ENCODE data around the gene PSMA8.
"Not testable (repeated sequence)": the region's sequence is repeated elsewhere in the genome, so short reads cannot be mapped to it uniquely, and the experiment has no call there.

Gene PSMA8

GRCh38 chr18:26104035-26104434 lies 29.6 kb upstream of the PSMA8 start:
- H3K27me3 ChIP-seq (ENCODE audit: control insufficient read depth, insufficient read depth, low read length): no peaks in the 10 kb centered on the region
- no peaks in the 10 kb centered on the region for H3K4me1 ChIP-seq (ENCODE audit: control insufficient read depth, insufficient read depth, low read length)
- H3K9me3 ChIP-seq (ENCODE audit: control insufficient read depth, insufficient read depth, low read length): no peaks in the 10 kb centered on the region
- H3K27ac ChIP-seq (ENCODE audit: low read length): no peak overlapping the region
- no peak for DNase-seq (ENCODE audit: low read depth, low spot score)
- whole genome bisulfite sequencing (ENCODE audit: insufficient coverage, insufficient read length): no CpG with 5 or more reads among the region's 1 CpG
- no peaks in the 10 kb centered on the region for H3K36me3 ChIP-seq (ENCODE audit: control insufficient read depth, insufficient read depth, low read length)
- no peak overlapping the region for H3K4me3 ChIP-seq (ENCODE audit: low read length)

- H3K4me1 ChIP-seq (ENCODE audit: control insufficient read depth, insufficient read depth, low read length): no peaks in the 10 kb centered on the region
- no peaks in the 10 kb centered on the region for H3K36me3 ChIP-seq (ENCODE audit: control insufficient read depth, insufficient read depth, low read length)
- no peaks in the 10 kb centered on the region for H3K9me3 ChIP-seq (ENCODE audit: control insufficient read depth, insufficient read depth, low read length)
- H3K4me3 ChIP-seq (ENCODE audit: low read length): no peak overlapping the region
- H3K27ac ChIP-seq (ENCODE audit: low read length): no peak overlapping the region
- no peaks in the 10 kb centered on the region for H3K27me3 ChIP-seq (ENCODE audit: control insufficient read depth, insufficient read depth, low read length)
- 100% methylated on average over 2 of the region's 5 CpGs for WGBS (ENCODE audit: insufficient coverage, insufficient read length)
- DNase-seq (ENCODE audit: low read depth, low spot score): no peak
These were observed 14.4 kb upstream of the PSMA8 start for GRCh38 chr18:26119246-26119645.

GRCh38 chr18:26121476-26121875 lies 12.2 kb upstream of the PSMA8 start:
- H3K4me1 ChIP-seq (ENCODE audit: control insufficient read depth, insufficient read depth, low read length): no peaks in the 10 kb centered on the region
- H3K27me3 ChIP-seq (ENCODE audit: control insufficient read depth, insufficient read depth, low read length): no peaks in the 10 kb centered on the region
- no peak for DNase-seq (ENCODE audit: low read depth, low spot score)
- no peak overlapping the region for H3K4me3 ChIP-seq (ENCODE audit: low read length)
- no peaks in the 10 kb centered on the region for H3K36me3 ChIP-seq (ENCODE audit: control insufficient read depth, insufficient read depth, low read length)
- H3K9me3 ChIP-seq (ENCODE audit: control insufficient read depth, insufficient read depth, low read length): no peaks in the 10 kb centered on the region
- no CpG with 5 or more reads among the region's 1 CpG for WGBS (ENCODE audit: insufficient coverage, insufficient read length)
- H3K27ac ChIP-seq (ENCODE audit: low read length): no peak overlapping the region

- not testable (repeated sequence) for H3K36me3 ChIP-seq (ENCODE audit: control insufficient read depth, insufficient read depth, low read length); DNase-seq (ENCODE audit: low read depth, low spot score); H3K9me3 ChIP-seq (ENCODE audit: control insufficient read depth, insufficient read depth, low read length); H3K27ac ChIP-seq (ENCODE audit: low read length); H3K27me3 ChIP-seq (ENCODE audit: control insufficient read depth, insufficient read depth, low read length); H3K4me1 ChIP-seq (ENCODE audit: control insufficient read depth, insufficient read depth, low read length); H3K4me3 ChIP-seq (ENCODE audit: low read length)
- no CpG with 5 or more reads among the region's 2 CpGs for WGBS (ENCODE audit: insufficient coverage, insufficient read length)
These were observed 11.7 kb upstream of the PSMA8 start for GRCh38 chr18:26121994-26122393.

GRCh38 chr18:26127786-26128185 lies 5.9 kb upstream of the PSMA8 start:
- no CpG with 5 or more reads among the region's 5 CpGs for WGBS (ENCODE audit: insufficient coverage, insufficient read length)
- Histone ChIP-seq H3K36me3 (ENCODE audit: control insufficient read depth, insufficient read depth, low read length) (no peaks in the 10 kb centered on the region), H3K27ac (ENCODE audit: low read length) (no peak overlapping the region), H3K4me3 (ENCODE audit: low read length) (no peak overlapping the region), H3K27me3 (ENCODE audit: control insufficient read depth, insufficient read depth, low read length) (no peaks in the 10 kb centered on the region), H3K9me3 (ENCODE audit: control insufficient read depth, insufficient read depth, low read length) (no peaks in the 10 kb centered on the region), H3K4me1 (ENCODE audit: control insufficient read depth, insufficient read depth, low read length) (no peaks in the 10 kb centered on the region)
- no peak for DNase-seq (ENCODE audit: low read depth, low spot score)

GRCh38 chr18:26128192-26128591 lies 5.5 kb upstream of the PSMA8 start:
- not testable (repeated sequence) for H3K27ac ChIP-seq (ENCODE audit: low read length); H3K9me3 ChIP-seq (ENCODE audit: control insufficient read depth, insufficient read depth, low read length); DNase-seq (ENCODE audit: low read depth, low spot score); H3K4me1 ChIP-seq (ENCODE audit: control insufficient read depth, insufficient read depth, low read length); H3K27me3 ChIP-seq (ENCODE audit: control insufficient read depth, insufficient read depth, low read length); H3K4me3 ChIP-seq (ENCODE audit: low read length); H3K36me3 ChIP-seq (ENCODE audit: control insufficient read depth, insufficient read depth, low read length)
- no CpG with 5 or more reads among the region's 2 CpGs for WGBS (ENCODE audit: insufficient coverage, insufficient read length)

GRCh38 chr18:26134107-26134506 lies 438 bp downstream of the PSMA8 start:
- Histone ChIP-seq H3K4me3 (ENCODE audit: low read length) (no peak overlapping the region), H3K27ac (ENCODE audit: low read length) (no peak overlapping the region), H3K36me3 (ENCODE audit: control insufficient read depth, insufficient read depth, low read length) (no peaks in the 10 kb centered on the region), H3K4me1 (ENCODE audit: control insufficient read depth, insufficient read depth, low read length) (no peaks in the 10 kb centered on the region; the same call in 1 of the 2 replicates), H3K27me3 (ENCODE audit: control insufficient read depth, insufficient read depth, low read length) (no peaks in the 10 kb centered on the region), H3K9me3 (ENCODE audit: control insufficient read depth, insufficient read depth, low read length) (no peaks in the 10 kb centered on the region)
- DNase-seq (ENCODE audit: low read depth, low spot score): no peak
- WGBS (ENCODE audit: insufficient coverage, insufficient read length): no CpG with 5 or more reads among the region's 6 CpGs

GRCh38 chr18:26135548-26135947 lies 1.9 kb downstream of the PSMA8 start:
- H3K27ac ChIP-seq (ENCODE audit: low read length): no peak overlapping the region
- no peaks in the 10 kb centered on the region for H3K27me3 ChIP-seq (ENCODE audit: control insufficient read depth, insufficient read depth, low read length)
- no peak for DNase-seq (ENCODE audit: low read depth, low spot score)
- H3K9me3 ChIP-seq (ENCODE audit: control insufficient read depth, insufficient read depth, low read length): no peaks in the 10 kb centered on the region
- WGBS (ENCODE audit: insufficient coverage, insufficient read length): no CpG with 5 or more reads among the region's 1 CpG
- no peaks in the 10 kb centered on the region for H3K36me3 ChIP-seq (ENCODE audit: control insufficient read depth, insufficient read depth, low read length)
- no peak overlapping the region for H3K4me3 ChIP-seq (ENCODE audit: low read length)
- H3K4me1 ChIP-seq (ENCODE audit: control insufficient read depth, insufficient read depth, low read length): no peaks in the 10 kb centered on the region; the same call in 1 of the 2 replicates

GRCh38 chr18:26157326-26157725 lies 23.7 kb downstream of the PSMA8 start:
- H3K4me1 ChIP-seq (ENCODE audit: control insufficient read depth, insufficient read depth, low read length): no peaks in the 10 kb centered on the region
- WGBS (ENCODE audit: insufficient coverage, insufficient read length): no CpG with 5 or more reads among the region's 3 CpGs
- no peak for DNase-seq (ENCODE audit: low read depth, low spot score)

GRCh38 chr18:26159353-26159752 lies 25.7 kb downstream of the PSMA8 start:
- no peak overlapping the region for H3K4me3 ChIP-seq (ENCODE audit: low read length)
- no peaks in the 10 kb centered on the region for H3K4me1 ChIP-seq (ENCODE audit: control insufficient read depth, insufficient read depth, low read length)
- 100% methylated on average over 1 of the region's 3 CpGs for WGBS (ENCODE audit: insufficient coverage, insufficient read length)
- H3K27ac ChIP-seq (ENCODE audit: low read length): no peak overlapping the region
- no peak for DNase-seq (ENCODE audit: low read depth, low spot score)
- H3K36me3 ChIP-seq (ENCODE audit: control insufficient read depth, insufficient read depth, low read length): no peaks in the 10 kb centered on the region
- no peaks in the 10 kb centered on the region for H3K9me3 ChIP-seq (ENCODE audit: control insufficient read depth, insufficient read depth, low read length)
- no peaks in the 10 kb centered on the region for H3K27me3 ChIP-seq (ENCODE audit: control insufficient read depth, insufficient read depth, low read length)

More at GRCh38 chr18:26157326-26157725, 23.7 kb downstream of the PSMA8 start:
- H3K27me3 ChIP-seq (ENCODE audit: control insufficient read depth, insufficient read depth, low read length): no peaks in the 10 kb centered on the region
- H3K9me3 ChIP-seq (ENCODE audit: control insufficient read depth, insufficient read depth, low read length): no peaks in the 10 kb centered on the region
- H3K27ac ChIP-seq (ENCODE audit: low read length): no peak overlapping the region
- no peak overlapping the region for H3K4me3 ChIP-seq (ENCODE audit: low read length)
- no peaks in the 10 kb centered on the region for H3K36me3 ChIP-seq (ENCODE audit: control insufficient read depth, insufficient read depth, low read length)

GRCh38 chr18:26164571-26164970 lies 30.9 kb downstream of the PSMA8 start:
- Histone ChIP-seq H3K36me3 (ENCODE audit: control insufficient read depth, insufficient read depth, low read length) (no peaks in the 10 kb centered on the region), H3K27ac (ENCODE audit: low read length) (no peak overlapping the region), H3K4me3 (ENCODE audit: low read length) (no peak overlapping the region), H3K4me1 (ENCODE audit: control insufficient read depth, insufficient read depth, low read length) (no peaks in the 10 kb centered on the region), H3K9me3 (ENCODE audit: control insufficient read depth, insufficient read depth, low read length) (no peaks in the 10 kb centered on the region), H3K27me3 (ENCODE audit: control insufficient read depth, insufficient read depth, low read length) (no peaks in the 10 kb centered on the region)
- no peak for DNase-seq (ENCODE audit: low read depth, low spot score)
- WGBS (ENCODE audit: insufficient coverage, insufficient read length): 100% methylated on average over 1 of the region's 2 CpGs

All from iPS DF 6.9 (cell line).